Measurements from ENCODE around the gene ATP2B2.

Gene ATP2B2

GRCh38 chr3:10290481-10291176 lies 214.8 kb downstream of the ATP2B2 start:
- Histone ChIP-seq H3K4me3 (ENCODE audit: low read length) (no peak overlapping the region), H3K36me3 (ENCODE audit: control insufficient read depth, insufficient read depth, low read length, severe bottlenecking) (peaks cover 42% of the 10 kb centered on the region), H3K4me1 (ENCODE audit: control insufficient read depth, insufficient read depth, low read length) (peaks cover 7% of the 10 kb centered on the region), H3K9ac (ENCODE audit: low read length) (no peak overlapping the region), H3K9me3 (ENCODE audit: control insufficient read depth, low read length) (no peaks in the 10 kb centered on the region), H3K27me3 (replicated peaks; ENCODE audit: control insufficient read depth, insufficient read depth, low read length) (no peaks in the 10 kb centered on the region)
- no peak for DNase-seq (ENCODE audit: low read depth)

GRCh38 chr3:10289787-10290355 lies 215.5 kb downstream of the ATP2B2 start:
- H3K9me3 ChIP-seq (ENCODE audit: control insufficient read depth, low read length), result no peaks in the 10 kb centered on the region
- H3K4me1 ChIP-seq (ENCODE audit: control insufficient read depth, insufficient read depth, low read length), result peaks cover 7% of the 10 kb centered on the region
- no peak overlapping the region for H3K9ac ChIP-seq (ENCODE audit: low read length)
- peaks cover 46% of the 10 kb centered on the region for H3K36me3 ChIP-seq (ENCODE audit: control insufficient read depth, insufficient read depth, low read length, severe bottlenecking)
- no peak overlapping the region for H3K4me3 ChIP-seq (ENCODE audit: low read length)
- H3K27me3 ChIP-seq (replicated peaks; ENCODE audit: control insufficient read depth, insufficient read depth, low read length), result no peaks in the 10 kb centered on the region
- DNase-seq (ENCODE audit: low read depth), result no peak

DNA sequence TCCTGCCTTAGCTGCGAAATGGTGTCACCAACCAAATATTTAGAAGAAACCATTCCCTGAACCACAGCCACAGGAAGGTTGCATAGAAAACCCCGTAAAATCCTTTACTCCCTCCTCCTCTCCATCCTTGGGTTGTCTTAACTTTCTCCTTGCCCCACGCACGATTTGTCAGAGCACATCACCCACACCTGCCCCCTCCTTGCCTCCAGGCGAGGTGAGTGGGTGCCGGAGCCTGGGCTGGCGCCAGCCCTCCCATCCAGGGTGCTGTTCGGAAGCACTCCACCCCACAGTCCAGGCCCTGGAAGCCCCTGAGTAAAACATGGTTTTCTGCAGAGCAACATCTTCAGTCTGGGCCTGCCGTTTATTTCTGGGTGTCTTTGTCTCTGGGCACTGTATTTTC lies 216.3 kb downstream of the ATP2B2 start:
- Histone ChIP-seq H3K9me3 (ENCODE audit: control insufficient read depth, low read length) (no peaks in the 10 kb centered on the region), H3K9ac (ENCODE audit: low read length) (no peak overlapping the region)
- DNase-seq (ENCODE audit: low read depth), result no peak

DNA sequence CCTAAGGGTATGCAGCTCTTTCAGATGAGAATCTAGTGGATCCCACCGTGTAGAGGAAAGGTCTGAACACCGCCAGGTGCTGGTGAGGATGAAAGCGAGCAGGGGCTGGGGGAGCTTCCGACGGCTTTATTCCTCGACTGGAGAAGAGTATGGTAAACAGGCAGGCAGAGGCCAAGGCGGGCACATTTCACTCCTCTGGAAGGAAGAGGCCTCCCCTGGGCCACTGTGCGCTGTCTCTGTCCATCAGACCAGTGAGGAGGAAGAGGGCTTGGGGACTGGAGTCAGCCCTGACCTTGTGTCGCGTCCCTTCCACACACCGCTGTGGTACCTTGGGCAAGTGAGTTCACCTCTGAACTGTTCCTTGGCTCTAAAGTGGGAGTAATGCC lies 216.8 kb downstream of the ATP2B2 start:
- Histone ChIP-seq H3K4me3 (ENCODE audit: low read length) (no peak overlapping the region), H3K9ac (ENCODE audit: low read length) (no peak overlapping the region), H3K27me3 (replicated peaks; ENCODE audit: control insufficient read depth, insufficient read depth, low read length) (no peaks in the 10 kb centered on the region), H3K4me1 (ENCODE audit: control insufficient read depth, insufficient read depth, low read length) (peaks cover 7% of the 10 kb centered on the region), H3K36me3 (ENCODE audit: control insufficient read depth, insufficient read depth, low read length, severe bottlenecking) (peaks cover 53% of the 10 kb centered on the region), H3K9me3 (ENCODE audit: control insufficient read depth, low read length) (no peaks in the 10 kb centered on the region)
- no peak for DNase-seq (ENCODE audit: low read depth)

More for the DNA sequence above, 216.3 kb downstream of the ATP2B2 start:
- Histone ChIP-seq H3K4me1 (ENCODE audit: control insufficient read depth, insufficient read depth, low read length) (peaks cover 7% of the 10 kb centered on the region), H3K27me3 (replicated peaks; ENCODE audit: control insufficient read depth, insufficient read depth, low read length) (no peaks in the 10 kb centered on the region), H3K4me3 (ENCODE audit: low read length) (no peak overlapping the region), H3K36me3 (ENCODE audit: control insufficient read depth, insufficient read depth, low read length, severe bottlenecking) (peaks cover 48% of the 10 kb centered on the region)

DNA sequence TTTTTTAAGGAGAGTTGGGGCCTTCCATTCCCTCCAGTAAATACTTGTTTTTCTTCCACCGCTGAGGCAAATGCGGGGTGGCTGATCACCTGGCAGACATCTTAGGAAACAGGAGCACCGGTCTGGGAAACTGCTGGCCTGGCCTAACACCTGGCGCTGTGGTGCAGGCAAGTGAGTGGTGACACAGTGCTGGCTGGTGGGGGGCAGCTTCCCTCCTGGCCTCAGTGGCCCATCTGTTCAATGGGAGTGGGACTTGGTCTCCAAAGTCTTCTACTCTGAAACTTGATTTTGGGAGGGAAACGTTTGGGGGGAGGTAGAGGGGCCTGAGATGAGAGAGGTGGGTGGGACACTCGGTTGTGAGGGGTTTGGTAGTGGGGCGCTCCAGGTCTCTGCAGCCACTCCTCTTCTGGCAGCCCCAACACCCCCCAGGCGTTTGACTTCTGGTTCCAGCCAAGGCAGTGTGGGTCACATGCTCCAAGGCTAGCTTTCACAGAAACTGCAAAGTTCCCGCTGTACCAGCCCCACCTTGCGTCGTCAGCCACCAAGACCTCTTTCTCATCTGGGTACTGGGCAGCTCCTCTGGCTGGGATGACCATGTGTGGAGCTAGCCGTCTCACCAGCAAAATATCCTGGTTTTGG lies 217.3 kb downstream of the ATP2B2 start:
- no peak overlapping the region for H3K4me3 ChIP-seq (ENCODE audit: low read length)
- no peak for DNase-seq (ENCODE audit: low read depth)
- no peak overlapping the region for H3K9ac ChIP-seq (ENCODE audit: low read length)
- peaks cover 7% of the 10 kb centered on the region for H3K4me1 ChIP-seq (ENCODE audit: control insufficient read depth, insufficient read depth, low read length)
- peaks cover 56% of the 10 kb centered on the region for H3K36me3 ChIP-seq (ENCODE audit: control insufficient read depth, insufficient read depth, low read length, severe bottlenecking)
- no peaks in the 10 kb centered on the region for H3K27me3 ChIP-seq (replicated peaks; ENCODE audit: control insufficient read depth, insufficient read depth, low read length)
- no peaks in the 10 kb centered on the region for H3K9me3 ChIP-seq (ENCODE audit: control insufficient read depth, low read length)

DNA sequence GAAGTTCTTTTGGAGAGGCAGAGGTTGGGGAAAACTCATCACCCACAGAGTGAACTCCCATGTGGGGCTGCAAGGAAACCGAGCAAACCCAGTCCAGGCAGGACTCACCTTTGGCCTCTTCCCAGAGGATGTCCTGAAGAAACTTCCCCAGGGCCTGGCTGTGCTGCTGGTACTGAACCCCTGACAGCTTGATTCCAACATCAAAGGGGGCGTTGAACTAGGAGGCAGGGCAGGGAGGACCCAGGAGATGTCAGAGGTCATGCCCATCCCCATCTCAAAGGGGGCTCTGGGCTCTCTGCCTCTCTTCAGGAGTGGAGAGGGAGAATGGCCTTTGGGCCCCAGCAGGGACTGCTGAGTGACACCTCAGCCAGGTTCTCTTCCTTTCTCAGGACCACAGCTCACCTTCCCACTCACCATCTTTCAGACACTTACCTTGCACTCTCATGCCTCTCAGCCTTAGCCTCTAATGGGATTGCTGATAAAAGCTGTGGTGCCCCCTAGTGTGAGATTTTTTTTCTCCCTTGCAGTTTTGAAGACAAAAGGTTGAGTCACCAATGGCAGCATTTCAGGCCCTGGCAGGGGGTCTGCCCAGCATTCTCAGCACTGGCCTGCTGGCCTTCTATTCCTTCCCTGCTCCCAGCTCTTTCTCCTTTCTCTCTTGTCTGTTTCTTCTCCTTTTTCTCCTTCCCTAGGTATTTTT lies 218.6 kb downstream of the ATP2B2 start:
- Histone ChIP-seq H3K9ac (ENCODE audit: low read length) (no peak overlapping the region), H3K4me3 (ENCODE audit: low read length) (no peak overlapping the region), H3K9me3 (ENCODE audit: control insufficient read depth, low read length) (no peaks in the 10 kb centered on the region), H3K4me1 (ENCODE audit: control insufficient read depth, insufficient read depth, low read length) (peaks cover 15% of the 10 kb centered on the region), H3K27me3 (replicated peaks; ENCODE audit: control insufficient read depth, insufficient read depth, low read length) (no peaks in the 10 kb centered on the region), H3K36me3 (ENCODE audit: control insufficient read depth, insufficient read depth, low read length, severe bottlenecking) (peaks cover 46% of the 10 kb centered on the region)
- DNase-seq (ENCODE audit: low read depth), result peak; percentile 90

- no peak overlapping the region for H3K9ac ChIP-seq (ENCODE audit: low read length)
- no peaks in the 10 kb centered on the region for H3K27me3 ChIP-seq (replicated peaks; ENCODE audit: control insufficient read depth, insufficient read depth, low read length)
- no peak for DNase-seq (ENCODE audit: low read depth)
- peaks cover 17% of the 10 kb centered on the region for H3K4me1 ChIP-seq (ENCODE audit: control insufficient read depth, insufficient read depth, low read length)
- H3K36me3 ChIP-seq (ENCODE audit: control insufficient read depth, insufficient read depth, low read length, severe bottlenecking), result peaks cover 46% of the 10 kb centered on the region
- H3K9me3 ChIP-seq (ENCODE audit: control insufficient read depth, low read length), result no peaks in the 10 kb centered on the region
- no peak overlapping the region for H3K4me3 ChIP-seq (ENCODE audit: low read length)
Measured at GRCh38 chr3:10286133-10286524, 219.3 kb downstream of the ATP2B2 start.

DNA sequence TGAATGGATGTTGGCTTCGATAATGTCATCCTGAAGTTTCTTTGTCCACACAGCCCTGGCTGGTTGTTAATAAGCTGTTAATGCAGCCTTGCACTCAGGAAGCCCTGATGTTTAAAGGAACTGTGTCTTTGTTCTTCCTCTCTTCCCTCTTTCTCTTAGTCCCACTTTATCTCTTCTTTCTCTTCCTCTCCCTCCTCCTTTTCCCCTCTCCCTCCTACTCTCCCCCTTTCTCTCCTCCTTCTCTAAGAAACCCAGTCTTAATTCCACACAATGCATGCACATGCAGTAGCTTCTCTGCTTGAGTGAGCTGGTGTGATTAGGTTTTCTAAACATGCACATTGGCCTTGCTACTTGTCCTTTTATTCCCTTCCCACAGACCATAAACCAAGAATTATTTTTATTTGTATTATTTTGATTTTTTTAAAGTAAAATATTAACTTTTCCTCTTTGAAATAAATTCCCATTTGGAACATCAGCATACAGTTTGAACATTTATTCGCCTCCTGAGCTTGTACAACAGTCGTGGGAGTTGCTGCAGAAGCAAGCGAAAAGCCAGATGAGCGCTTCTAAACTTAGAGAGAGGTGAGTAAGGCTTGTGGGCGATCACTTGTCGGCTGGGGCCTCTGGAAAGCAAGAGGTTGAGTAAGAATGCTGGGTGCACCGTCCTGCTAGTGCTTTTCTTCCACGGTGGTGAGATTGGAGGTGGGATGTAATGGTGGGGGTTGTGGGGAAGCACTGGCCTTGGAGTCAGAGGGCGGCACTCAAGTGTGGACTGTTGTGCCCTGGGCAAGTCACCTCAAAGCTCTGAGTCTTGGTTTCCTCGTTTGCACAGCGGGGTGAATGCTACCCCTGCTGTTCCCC lies 219.9 kb downstream of the ATP2B2 start:
- H3K36me3 ChIP-seq (ENCODE audit: control insufficient read depth, insufficient read depth, low read length, severe bottlenecking), result peaks cover 52% of the 10 kb centered on the region
- peaks cover 17% of the 10 kb centered on the region for H3K4me1 ChIP-seq (ENCODE audit: control insufficient read depth, insufficient read depth, low read length)
- no peak overlapping the region for H3K4me3 ChIP-seq (ENCODE audit: low read length)
- H3K27me3 ChIP-seq (replicated peaks; ENCODE audit: control insufficient read depth, insufficient read depth, low read length), result no peaks in the 10 kb centered on the region
- DNase-seq (ENCODE audit: low read depth), result no peak
- no peak overlapping the region for H3K9ac ChIP-seq (ENCODE audit: low read length)
- H3K9me3 ChIP-seq (ENCODE audit: control insufficient read depth, low read length), result no peaks in the 10 kb centered on the region

DNA sequence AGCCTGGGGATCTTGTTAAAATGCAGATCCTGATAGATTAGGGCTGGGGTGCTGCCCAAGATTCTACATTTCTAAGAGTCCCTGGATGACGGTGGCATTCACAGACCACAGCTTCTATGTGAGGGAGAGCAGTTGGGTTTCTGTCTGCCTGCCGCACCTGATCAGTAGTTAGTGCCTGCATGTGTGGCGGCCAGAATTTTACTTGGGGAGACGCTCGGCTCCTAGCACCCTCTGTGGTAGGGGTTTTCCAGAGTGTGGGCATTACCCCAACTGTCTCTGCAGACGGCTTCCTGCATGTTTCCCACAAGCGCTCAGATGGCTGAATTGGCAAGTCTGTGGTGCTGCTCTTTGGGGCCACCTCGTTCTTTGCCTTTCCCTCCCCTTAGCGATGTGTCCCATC lies 220.9 kb downstream of the ATP2B2 start:
- H3K4me1 ChIP-seq (ENCODE audit: control insufficient read depth, insufficient read depth, low read length), result peaks cover 17% of the 10 kb centered on the region
- no peak overlapping the region for H3K4me3 ChIP-seq (ENCODE audit: low read length)
- H3K27me3 ChIP-seq (replicated peaks; ENCODE audit: control insufficient read depth, insufficient read depth, low read length), result no peaks in the 10 kb centered on the region
- H3K9ac ChIP-seq (ENCODE audit: low read length), result no peak overlapping the region
- DNase-seq (ENCODE audit: low read depth), result no peak
- peaks cover 62% of the 10 kb centered on the region for H3K36me3 ChIP-seq (ENCODE audit: control insufficient read depth, insufficient read depth, low read length, severe bottlenecking)
- no peaks in the 10 kb centered on the region for H3K9me3 ChIP-seq (ENCODE audit: control insufficient read depth, low read length)

GRCh38 chr3:10283638-10284037 lies 221.7 kb downstream of the ATP2B2 start:
- Histone ChIP-seq H3K27me3 (replicated peaks; ENCODE audit: control insufficient read depth, insufficient read depth, low read length) (no peaks in the 10 kb centered on the region), H3K9me3 (ENCODE audit: control insufficient read depth, low read length) (no peaks in the 10 kb centered on the region), H3K4me1 (ENCODE audit: control insufficient read depth, insufficient read depth, low read length) (peaks cover 17% of the 10 kb centered on the region), H3K36me3 (ENCODE audit: control insufficient read depth, insufficient read depth, low read length, severe bottlenecking) (peaks cover 66% of the 10 kb centered on the region), H3K4me3 (ENCODE audit: low read length) (no peak overlapping the region), H3K9ac (ENCODE audit: low read length) (no peak overlapping the region)
- no peak for DNase-seq (ENCODE audit: low read depth)

Data from adipocyte (in vitro differentiated cells).